ENCODE data around the gene HINT2.

Gene HINT2

GRCh38 chr9:35840881-35841644, 26.2 kb upstream of the HINT2 start:
- no peak for DNase-seq

GRCh38 chr9:35839926-35840325, 25.1 kb upstream of the HINT2 start:
- DNase-seq = no peak

- no peak for DNase-seq
These were observed 21.8 kb upstream of the HINT2 start for GRCh38 chr9:35836595-35836994.

- DNase-seq = no peak
These were observed 20.9 kb upstream of the HINT2 start for GRCh38 chr9:35835766-35836165.

- DNase-seq = no peak
These were observed 20.4 kb upstream of the HINT2 start for GRCh38 chr9:35835216-35835632.

- DNase-seq = no peak
These were observed 19.7 kb upstream of the HINT2 start for GRCh38 chr9:35834260-35835215.

- no peak for DNase-seq
These were observed 18.0 kb upstream of the HINT2 start for GRCh38 chr9:35832814-35833213.

GRCh38 chr9:35831040-35831439, 16.2 kb upstream of the HINT2 start:
- DNase-seq = no peak

- no peak for DNase-seq
These were observed 14.9 kb upstream of the HINT2 start for GRCh38 chr9:35829764-35830096.

GRCh38 chr9:35829084-35829763, 14.4 kb upstream of the HINT2 start, which contains the start of gene TMEM8B:
Gene TMEM8B (plus strand): TSS chr9:35829228. CDS start chr9:35829448, 220 bp downstream.
- DNase-seq = peak; percentile 96

- no peak for DNase-seq
These were observed 13.9 kb upstream of the HINT2 start, which contains the start of gene FAM221B for GRCh38 chr9:35828716-35829083. Gene FAM221B (minus strand): TSS chr9:35828732. CDS start chr9:35826161, 2,571 bp downstream.

- DNase-seq = no peak
These were observed 12.6 kb upstream of the HINT2 start for GRCh38 chr9:35827486-35827885.

GRCh38 chr9:35826071-35826701, 11.3 kb upstream of the HINT2 start:
- peak; percentile 56 for DNase-seq

GRCh38 chr9:35822926-35823325, 8.1 kb upstream of the HINT2 start:
- no peak for DNase-seq

- no peak for DNase-seq
These were observed 5.2 kb upstream of the HINT2 start for GRCh38 chr9:35820076-35820475.

- no peak for DNase-seq
These were observed 3.5 kb upstream of the HINT2 start for GRCh38 chr9:35818341-35818740.

- DNase-seq = no peak
These were observed 1.9 kb upstream of the HINT2 start for GRCh38 chr9:35816708-35817107.

- no peak for DNase-seq
These were observed 569 bp downstream of the HINT2 start for GRCh38 chr9:35814106-35814840.

GRCh38 chr9:35813434-35814105, 1.3 kb downstream of the HINT2 start:
- DNase-seq = no peak

- DNase-seq = peak; percentile 96
These were observed 2.7 kb downstream of the HINT2 start, which contains the start of gene SPAG8 for GRCh38 chr9:35812025-35812602. Gene SPAG8 (minus strand): TSS chr9:35812262. CDS start chr9:35812147, 115 bp downstream.

All from NCI-H1105 (cell line).